Small intestine (tissue), 7 donors: ENCODE data around the gene DNMT1. TPM values are rescaled to one million over a fixed set of nuclear protein-coding genes. Genes with fewer than 3 reads are reported as not detected.
A peak's percentile ranks its signal among the peaks of the same experiment; 100 is the strongest.

Source experiments
- DNase-seq, 2 donors: peaks; one replicate each; pipeline versions ENCODE4 v3.0.0 to v3.0.0-alpha.2; 2013
- FAIRE-seq: peaks from 2 replicates; lab custom pipeline; 2012; peaks lifted over from hg19 to GRCh38; lab: Jason Lieb, UNC
- H3K27ac ChIP-seq, 3 donors: one replicate each; pipeline ENCODE4 v1.5.1; 2013; ENCODE audit warnings: low read length in 2 of 3, mild to moderate bottlenecking in 2 of 3, control low read depth in 1 of 3, inconsistent platforms in 1 of 3, low read depth in 1 of 3, moderate library complexity in 1 of 3
- H3K27me3 ChIP-seq, 3 donors: one replicate each; pipeline ENCODE4 v1.6.1; 2013; ENCODE audit warnings: low read length in 3 of 3, inconsistent platforms in 1 of 3; ENCODE audit not compliant: control insufficient read depth in 3 of 3, insufficient read depth in 3 of 3
- H3K36me3 ChIP-seq, 3 donors: one replicate each; pipeline ENCODE4 v1.6.1; 2013; ENCODE audit warnings: low read length in 3 of 3, inconsistent platforms in 1 of 3, low read depth in 1 of 3, mild to moderate bottlenecking in 1 of 3, moderate library complexity in 1 of 3; ENCODE audit not compliant: control insufficient read depth in 3 of 3, insufficient read depth in 2 of 3
- H3K4me1 ChIP-seq, 3 donors: one replicate each; pipeline ENCODE4 v1.6.1; 2013; ENCODE audit warnings: low read length in 2 of 3, inconsistent platforms in 1 of 3, low read depth in 1 of 3, mild to moderate bottlenecking in 1 of 3, moderate library complexity in 1 of 3; ENCODE audit not compliant: control insufficient read depth in 3 of 3, insufficient read depth in 2 of 3
- H3K4me3 ChIP-seq, 3 donors: one replicate each; pipeline ENCODE4 v1.5.1; 2013; ENCODE audit warnings: low read length in 3 of 3, control low read depth in 1 of 3, inconsistent platforms in 1 of 3, low read depth in 1 of 3, mild to moderate bottlenecking in 1 of 3, moderate library complexity in 1 of 3
- H3K9me3 ChIP-seq, 2 donors: one replicate each; pipeline ENCODE4 v1.6.1; 2013; ENCODE audit warnings: low read depth in 1 of 2, low read length in 1 of 2; ENCODE audit not compliant: control insufficient read depth in 2 of 2, insufficient read depth in 1 of 2
- WGBS, 3 donors: extraction: QIAGEN DNeasy Blood & Tissue Kit; methylation state at CpG; one replicate each; pipeline ENCODE4 v1.1.7; 2013; 5-methylcytosine and 5-hydroxymethylcytosine counted together
- polyA plus RNA-seq, 4 donors: library from polyadenylated mRNA; stranded (reverse) in 3 of 4; unstranded in 1 of 4; fragments of 200-250 nt in 3 of 4; fragments of 120-200 nt in 1 of 4; gene quantifications; one replicate each; pipeline versions ENCODE4 v1.2.1 to v1.2.3, GENCODE V29; 2013
- donor health status: healthy with polysubstance abuse.
- donor health status: control.
- donor health status: control.
- donor health status: Bipolar disorder and iron deficiency.
- donor health status: healthy.

DNMT1 gene
- polyA plus RNA-seq, 4 donors = 10.0 to 44.8 (median 22.9) TPM

GRCh38 chr19:10115392-10116084 lies 79.2 kb downstream of the DNMT1 start:
- WGBS, 3 donors = 84 to 92% (median 89%) methylated on average over 44 to 45 of the region's 45 CpGs
- peaks cover 15 to 78% (median 19%) of the 10 kb centered on the region in 3 donors for H3K36me3 ChIP-seq
- DNase-seq = no peak

GRCh38 chr19:10114651-10115391 lies 79.9 kb downstream of the DNMT1 start:
- DNase-seq (no peak), FAIRE-seq (no peak)
- Histone ChIP-seq H3K27me3 (no peaks in the 10 kb centered on the region), H3K9me3 (no peaks in the 10 kb centered on the region), H3K4me1 (peaks cover 0 to 15% (median 0%) of the 10 kb centered on the region in 3 donors), H3K36me3 (peaks cover 16 to 85% (median 26%) of the 10 kb centered on the region in 3 donors), H3K27ac (no peak overlapping the region), H3K4me3 (no peak overlapping the region)
- 78 to 81% (median 81%) methylated on average over 25 to 26 of the region's 26 CpGs for WGBS, 3 donors

More at GRCh38 chr19:10115392-10116084, 79.2 kb downstream of the DNMT1 start:
- H3K4me1 ChIP-seq = peaks cover 0 to 16% (median 0%) of the 10 kb centered on the region in 3 donors
- no peaks in the 10 kb centered on the region for H3K27me3 ChIP-seq
- H3K4me3 ChIP-seq = no peak overlapping the region
- H3K9me3 ChIP-seq = no peaks in the 10 kb centered on the region
- no peak overlapping the region for H3K27ac ChIP-seq
- FAIRE-seq = no peak

GRCh38 chr19:10113964-10114650 lies 80.6 kb downstream of the DNMT1 start:
- Histone ChIP-seq H3K4me3 (no peak overlapping the region), H3K9me3 (no peaks in the 10 kb centered on the region), H3K27ac (no peak overlapping the region), H3K27me3 (no peaks in the 10 kb centered on the region), H3K4me1 (peaks cover 0 to 15% (median 0%) of the 10 kb centered on the region in 3 donors), H3K36me3 (peaks cover 16 to 92% (median 26%) of the 10 kb centered on the region in 3 donors)
- WGBS, 3 donors = 87 to 90% (median 89%) methylated on average over 36 to 43 of the region's 43 CpGs
- no peak for DNase-seq
- FAIRE-seq = no peak

GRCh38 chr19:10113592-10113963 lies 81.2 kb downstream of the DNMT1 start:
- FAIRE-seq = no peak
- Histone ChIP-seq H3K4me1 (peaks cover 0 to 11% (median 0%) of the 10 kb centered on the region in 3 donors), H3K27me3 (no peaks in the 10 kb centered on the region), H3K9me3 (no peaks in the 10 kb centered on the region), H3K27ac (peak overlapping the region in 1 of 3 donors; percentile 32), H3K36me3 (peaks cover 16 to 93% (median 26%) of the 10 kb centered on the region in 3 donors), H3K4me3 (no peak overlapping the region)
- DNase-seq = no peak
- WGBS, 3 donors = 65 to 70% (median 67%) methylated on average over 18 to 19 of the region's 19 CpGs

GRCh38 chr19:10112895-10113591 lies 81.7 kb downstream of the DNMT1 start:
- DNase-seq (peak; percentile 60 to 69), FAIRE-seq (no peak)
- WGBS, 3 donors = 10 to 19% (median 17%) methylated on average over 24 to 25 of the region's 25 CpGs
- Histone ChIP-seq H3K27me3 (no peaks in the 10 kb centered on the region), H3K27ac (peak overlapping the region in 2 of 3 donors; percentile 42 to 47), H3K4me3 (peak overlapping the region in 1 of 3 donors; percentile 17), H3K9me3 (no peaks in the 10 kb centered on the region), H3K4me1 (peaks cover 0 to 11% (median 0%) of the 10 kb centered on the region in 3 donors), H3K36me3 (peaks cover 16 to 93% (median 27%) of the 10 kb centered on the region in 3 donors)

- DNase-seq (no peak), FAIRE-seq (no peak)
- WGBS, 3 donors = 40 to 47% (median 46%) methylated on average over 23 of the region's 23 CpGs
- peak overlapping the region in 2 of 3 donors; percentile 0 to 42 for H3K27ac ChIP-seq
- peaks cover under 1 to 11% (median 2%) of the 10 kb centered on the region in 3 donors for H3K4me1 ChIP-seq
- H3K36me3 ChIP-seq = peaks cover 19 to 93% (median 29%) of the 10 kb centered on the region in 3 donors
- H3K27me3 ChIP-seq = no peaks in the 10 kb centered on the region
- H3K4me3 ChIP-seq = peak overlapping the region in 1 of 3 donors; percentile 17
- H3K9me3 ChIP-seq = no peaks in the 10 kb centered on the region
Observed at GRCh38 chr19:10112037-10112761, 82.6 kb downstream of the DNMT1 start.

- Histone ChIP-seq H3K4me3 (peak within 1 kb of the TSS in 1 of 3 donors; percentile 17), H3K9me3 (no peaks in the 10 kb centered on the region), H3K27me3 (no peaks in the 10 kb centered on the region), H3K27ac (peak within 1 kb of the TSS in 2 of 3 donors; percentile 2 to 42), H3K36me3 (peaks cover 12 to 85% (median 29%) of the 10 kb centered on the region in 3 donors), H3K4me1 (peaks cover 3 to 11% (median 4%) of the 10 kb centered on the region in 3 donors)
- peak in 1 of 2 donors; percentile 50 for DNase-seq
- 52 to 68% (median 56%) methylated on average over 8 of the region's 8 CpGs for WGBS, 3 donors
- no peak for FAIRE-seq
Observed at GRCh38 chr19:10111405-10111811, 83.3 kb downstream of the DNMT1 start, which contains the start of gene P2RY11. TSS of gene P2RY11 (plus strand) at chr19:10111693. CDS start at chr19:10111722, 29 bp downstream.
